GM18873 (cell line): ENCODE data around the gene PLSCR4.
"Not testable (repeated sequence)": the region's sequence is repeated elsewhere in the genome, so short reads cannot be mapped to it uniquely, and the experiment has no call there.

Experiments used
- ATAC-seq: cut with Tn5 transposase; IDR thresholded peaks from one replicate; pipeline ENCODE4 v1.9.1; 2021; ENCODE audit warnings: mild to moderate bottlenecking, moderate library complexity, moderate number of reproducible peaks; ENCODE audit not compliant: unreplicated experiment, low FRiP score

The PLSCR4 gene, protein sequence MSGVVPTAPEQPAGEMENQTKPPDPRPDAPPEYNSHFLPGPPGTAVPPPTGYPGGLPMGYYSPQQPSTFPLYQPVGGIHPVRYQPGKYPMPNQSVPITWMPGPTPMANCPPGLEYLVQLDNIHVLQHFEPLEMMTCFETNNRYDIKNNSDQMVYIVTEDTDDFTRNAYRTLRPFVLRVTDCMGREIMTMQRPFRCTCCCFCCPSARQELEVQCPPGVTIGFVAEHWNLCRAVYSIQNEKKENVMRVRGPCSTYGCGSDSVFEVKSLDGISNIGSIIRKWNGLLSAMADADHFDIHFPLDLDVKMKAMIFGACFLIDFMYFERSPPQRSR

DNA sequence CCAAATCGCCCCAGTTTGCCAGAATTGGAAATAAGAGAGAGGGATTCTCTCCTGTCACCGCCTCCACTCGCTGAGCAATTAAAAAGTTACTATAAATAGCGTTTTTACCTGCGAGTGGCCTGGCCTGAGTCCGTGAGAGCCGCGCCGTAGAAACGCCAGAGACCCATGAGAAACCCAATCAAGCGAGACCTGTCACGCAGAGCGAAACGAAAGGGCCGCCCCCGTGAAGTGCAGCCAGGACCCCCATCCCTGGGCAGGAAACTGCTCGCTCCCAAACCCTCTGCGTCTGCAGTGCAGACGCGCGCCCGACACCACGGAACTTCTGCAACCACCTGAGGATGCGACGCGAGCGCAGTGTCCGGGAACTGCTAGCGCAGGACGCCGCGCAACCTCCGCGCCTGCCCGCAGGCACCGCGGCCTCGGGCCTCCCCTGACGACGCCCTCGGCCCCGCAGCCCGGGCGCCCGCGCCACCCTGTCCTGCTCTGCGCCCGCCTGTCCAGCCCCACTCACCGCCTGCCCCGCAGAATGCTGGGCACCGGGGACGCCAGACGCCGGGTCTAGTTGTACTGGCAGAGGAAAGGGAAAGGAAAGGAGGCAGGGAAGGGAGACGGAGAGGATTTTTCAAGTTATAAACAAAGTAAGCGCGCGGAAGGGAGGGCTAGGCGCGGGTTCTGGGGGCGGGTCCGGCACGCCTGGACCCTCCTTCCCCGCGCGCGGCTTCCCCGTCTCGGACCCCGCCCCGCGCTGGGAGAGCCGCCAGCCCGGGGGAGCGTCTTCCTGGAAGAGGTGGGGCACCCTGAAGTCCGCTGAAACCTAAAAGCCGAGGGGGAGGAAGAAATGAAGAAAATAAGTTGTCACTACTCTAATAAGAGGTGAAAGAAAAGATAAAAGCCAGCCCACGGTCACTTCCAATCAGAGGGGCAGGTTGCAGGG, at the start of gene PLSCR4:
Gene PLSCR4 (minus strand): TSS at position 657 of the 934 bp plus-strand sequence. CDS start 29,034 bp downstream, outside the sequence.
- ATAC-seq: no peak

DNA sequence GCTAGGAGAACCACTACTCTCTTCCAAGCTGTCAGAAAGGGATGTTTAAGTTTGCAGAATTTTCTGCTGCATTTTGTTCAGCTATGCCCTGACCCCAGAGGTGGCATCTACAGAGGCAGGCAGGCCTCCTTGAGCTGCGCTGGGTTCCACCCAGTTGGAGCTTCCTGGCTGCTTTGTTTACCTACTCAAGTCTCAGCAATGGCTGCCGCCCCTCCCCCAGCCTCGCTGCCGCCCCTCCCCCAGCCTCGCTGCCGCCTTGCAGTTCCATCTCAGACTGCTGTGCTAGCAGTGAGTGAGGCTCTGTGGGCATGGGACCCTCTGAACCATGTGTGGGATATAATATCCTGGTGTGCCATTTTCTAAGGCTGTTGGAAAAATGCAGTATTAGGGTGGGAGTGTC, 42.5 kb upstream of the PLSCR4 start:
- not testable (repeated sequence) for ATAC-seq

DNA sequence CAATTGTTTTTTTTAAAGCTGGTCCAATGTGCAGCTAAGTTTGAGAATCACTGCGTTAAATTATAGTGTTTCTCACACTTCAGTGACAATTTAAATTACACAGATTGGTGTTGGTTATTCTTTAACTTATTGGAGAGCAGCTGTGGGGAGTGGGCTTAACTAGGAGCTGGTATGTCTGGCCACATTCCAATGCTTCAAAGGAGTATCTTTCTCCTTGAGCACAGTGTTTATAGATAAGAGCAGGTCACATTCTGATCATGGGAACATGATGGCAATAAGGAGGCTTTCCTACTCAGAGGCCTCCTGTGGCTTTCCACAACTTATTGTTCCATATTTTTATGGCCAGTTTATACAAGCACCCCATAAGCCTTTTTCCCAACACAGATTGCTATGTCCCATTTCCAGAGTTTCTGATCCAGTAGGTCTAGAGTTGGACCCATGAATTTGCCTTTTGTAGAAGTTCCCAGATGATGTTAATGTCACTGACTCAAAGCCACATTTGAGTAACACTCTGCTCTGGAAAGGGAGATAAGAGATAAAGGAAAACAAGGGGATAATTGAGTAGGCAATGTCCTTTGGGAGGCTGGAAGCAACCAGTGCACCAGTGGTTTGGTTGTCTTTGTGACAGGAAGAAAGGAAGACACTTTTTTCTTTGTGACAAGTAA, 33.0 kb upstream of the PLSCR4 start:
- ATAC-seq: no peak

DNA sequence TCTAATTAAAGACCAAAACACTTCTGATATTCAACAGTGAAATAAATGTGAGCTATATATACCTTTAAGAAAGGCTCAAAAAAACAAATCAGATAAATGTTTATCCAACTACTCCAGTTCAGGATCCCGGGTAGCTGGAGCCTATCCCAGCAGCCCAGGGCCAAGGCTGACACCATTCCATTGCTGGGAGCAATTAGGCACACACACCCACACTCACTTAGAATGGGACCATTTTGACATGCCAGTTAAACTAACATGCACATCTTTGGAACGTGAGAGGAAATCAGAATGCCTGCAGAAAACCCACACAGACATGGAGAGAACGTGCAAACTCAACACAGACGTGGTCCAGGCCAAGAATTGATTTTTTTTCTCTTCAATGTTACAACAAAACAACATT, 30.0 kb upstream of the PLSCR4 start:
- ATAC-seq: no peak

DNA sequence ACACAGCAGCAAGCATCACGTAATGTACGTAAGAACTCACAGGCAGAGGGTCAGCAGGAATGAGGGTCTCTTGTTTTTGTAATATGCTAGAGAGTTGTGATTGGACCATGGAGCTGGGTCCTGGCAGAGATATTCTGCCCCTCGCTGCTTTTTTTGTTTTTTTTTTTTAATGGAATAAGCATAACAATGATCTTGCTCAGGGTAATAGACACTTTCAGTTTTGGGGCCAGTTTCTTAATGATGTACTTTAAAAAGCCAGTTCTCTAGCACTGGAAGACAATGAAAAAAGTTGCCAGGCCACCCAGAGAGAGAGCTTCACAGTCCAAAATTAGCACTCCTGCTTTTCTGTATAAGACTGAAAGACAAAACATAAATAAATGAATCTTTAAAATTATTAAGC, 29.0 kb upstream of the PLSCR4 start:
- no peak for ATAC-seq

DNA sequence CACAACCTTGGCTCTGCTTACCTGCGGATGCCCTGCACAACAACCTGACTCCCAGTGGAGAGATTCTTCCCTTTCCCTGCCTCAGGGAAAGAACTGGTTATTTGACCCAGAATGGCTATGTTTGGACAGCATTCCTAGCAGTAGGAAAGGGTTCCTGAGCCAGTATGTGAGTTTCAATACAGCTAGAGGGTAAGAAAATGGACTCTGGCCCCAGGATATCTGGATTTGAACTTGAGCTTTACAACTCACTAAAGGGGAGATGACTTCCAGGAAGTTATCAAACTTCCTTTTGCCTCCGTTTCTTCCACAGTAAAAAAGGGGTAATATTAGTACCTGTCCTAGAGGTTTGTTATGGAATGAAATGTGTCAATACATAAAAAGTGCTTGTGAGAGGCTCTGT, 28.1 kb upstream of the PLSCR4 start:
- no peak for ATAC-seq

DNA sequence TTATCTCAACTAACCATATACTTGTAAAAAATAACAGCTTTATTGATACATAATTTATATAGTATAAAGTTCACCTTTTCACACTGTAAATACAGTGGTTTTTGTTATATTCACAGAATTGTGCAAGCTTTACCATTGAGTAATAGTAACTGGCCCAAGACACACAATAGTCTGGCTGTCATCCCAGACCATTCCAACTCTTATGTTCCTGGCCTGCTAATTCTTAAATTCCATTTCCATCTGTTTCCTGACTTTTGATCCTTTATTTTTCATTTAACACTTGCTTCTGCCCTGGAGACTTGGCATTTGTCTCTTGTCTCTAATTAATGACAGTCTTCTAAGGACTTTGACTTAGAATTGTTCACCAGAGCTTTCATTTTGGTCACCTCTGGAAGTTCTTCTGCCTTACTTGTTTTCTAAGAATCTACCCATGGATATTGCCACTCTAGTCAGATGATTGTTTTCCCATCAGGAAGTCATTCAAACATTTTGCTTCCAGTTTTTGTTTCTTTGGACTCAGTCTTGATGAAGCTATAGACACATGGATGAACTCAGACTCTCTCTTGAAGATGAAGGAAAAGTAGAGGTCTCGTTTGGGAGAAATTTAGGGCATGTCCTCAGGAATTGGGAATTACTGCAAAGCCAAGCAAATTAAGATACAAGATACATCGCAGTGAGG, 27.2 kb upstream of the PLSCR4 start:
- ATAC-seq: no peak

DNA sequence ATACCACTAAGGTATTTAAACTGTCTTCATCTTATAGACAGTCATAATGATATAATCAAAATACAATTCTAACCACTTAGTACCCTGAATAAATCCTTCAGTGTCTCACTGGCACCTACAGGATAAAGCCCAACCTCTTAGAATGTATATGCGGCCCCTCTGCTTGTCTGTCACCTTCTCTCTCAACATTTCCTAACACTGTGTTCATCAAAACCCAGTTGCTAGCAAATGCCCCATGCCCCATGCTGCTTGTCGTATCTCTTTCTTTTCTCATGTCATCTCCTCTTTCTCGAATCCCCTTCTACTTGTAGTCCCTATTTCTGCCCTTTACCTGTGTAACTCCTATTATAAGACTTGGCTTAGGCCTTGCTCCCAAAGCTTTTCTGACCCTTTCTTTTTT, 24.6 kb upstream of the PLSCR4 start:
- no peak for ATAC-seq

DNA sequence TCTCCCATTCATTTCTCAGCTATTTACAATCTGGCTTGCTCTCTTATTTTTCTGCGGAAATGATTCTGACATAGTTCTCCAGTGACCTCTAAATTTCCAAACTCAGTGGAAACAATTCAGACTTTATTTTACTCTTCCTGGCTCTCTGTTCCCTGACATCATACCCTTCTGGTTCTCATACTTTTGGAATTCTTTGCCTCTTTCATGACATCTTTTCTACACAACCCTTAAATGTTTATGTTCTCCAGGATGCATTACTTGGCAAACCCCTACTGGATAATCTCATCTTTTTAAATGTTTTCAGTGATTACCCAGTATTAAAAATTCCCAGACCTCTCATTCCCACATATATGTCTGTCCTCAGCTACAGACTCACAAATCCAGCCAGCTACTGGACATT, 23.9 kb upstream of the PLSCR4 start:
- no peak for ATAC-seq

DNA sequence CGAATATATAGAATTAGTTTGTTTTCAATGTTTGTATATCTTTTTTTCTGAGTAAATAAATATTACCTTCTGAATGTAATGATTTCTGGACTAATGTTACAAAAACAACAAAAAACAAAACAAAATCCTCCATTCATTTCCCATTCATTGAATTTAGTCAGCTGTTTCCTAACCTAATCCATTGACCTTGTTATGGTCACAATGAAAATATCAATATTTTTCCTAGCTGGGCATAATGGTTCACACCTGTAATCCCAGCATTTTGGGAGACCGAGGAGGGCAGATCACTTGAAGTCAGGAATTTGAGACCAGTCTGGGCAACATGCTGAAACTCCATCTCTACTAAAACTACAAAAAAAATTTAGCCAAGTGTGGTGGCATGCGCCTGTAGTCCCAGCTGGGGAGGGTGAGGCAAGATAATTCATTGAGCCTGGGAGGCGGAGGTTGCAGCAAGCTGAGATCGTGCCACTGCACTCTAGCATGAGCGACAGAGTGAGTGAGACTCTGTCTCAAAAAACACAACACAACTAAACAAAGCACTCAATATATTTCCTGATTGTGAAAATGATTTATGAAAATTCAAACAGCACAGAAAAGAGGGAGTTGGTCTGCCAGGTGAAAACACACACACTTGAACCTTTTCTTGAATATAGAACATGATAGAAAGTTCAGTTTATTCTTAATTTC, 23.0 kb upstream of the PLSCR4 start:
- ATAC-seq: no peak

DNA sequence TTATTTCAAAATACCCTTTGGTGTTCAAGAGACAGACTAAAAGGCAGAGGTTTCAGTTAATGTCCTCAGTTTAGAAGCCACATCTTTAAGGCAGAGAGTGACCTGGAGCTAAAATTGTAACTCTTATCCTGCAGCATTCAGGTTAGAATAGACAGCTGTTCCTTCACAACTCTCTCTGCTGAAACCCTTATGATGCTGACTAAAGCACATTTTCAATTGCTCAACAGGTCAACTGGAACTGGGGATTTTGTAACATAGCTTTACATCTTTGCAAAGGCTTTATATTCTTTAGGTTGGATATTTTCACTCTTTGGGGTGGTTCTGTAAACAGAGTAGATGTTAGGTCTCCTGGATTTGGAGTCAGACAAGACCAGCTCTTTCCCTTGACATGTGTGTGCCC, 20.3 kb upstream of the PLSCR4 start:
- ATAC-seq: no peak

DNA sequence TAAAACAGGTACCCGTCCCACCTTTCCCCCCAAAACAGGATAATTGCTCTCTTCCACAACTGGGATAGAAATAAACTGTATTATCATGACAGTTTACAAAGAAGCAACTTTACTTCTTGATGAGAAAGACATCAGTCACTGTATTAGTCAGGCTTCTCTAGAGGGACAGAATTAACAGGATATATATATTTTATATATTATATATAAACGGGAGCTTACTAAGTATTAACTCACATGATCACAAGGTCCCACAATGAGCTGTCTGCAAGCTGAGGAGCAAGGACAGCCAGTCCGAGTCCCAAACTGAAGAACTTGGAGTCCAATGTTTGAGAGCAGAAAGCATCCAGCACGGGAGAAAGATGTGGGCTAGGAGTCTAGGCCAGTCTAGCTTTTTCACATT, 18.4 kb upstream of the PLSCR4 start:
- ATAC-seq: no peak

DNA sequence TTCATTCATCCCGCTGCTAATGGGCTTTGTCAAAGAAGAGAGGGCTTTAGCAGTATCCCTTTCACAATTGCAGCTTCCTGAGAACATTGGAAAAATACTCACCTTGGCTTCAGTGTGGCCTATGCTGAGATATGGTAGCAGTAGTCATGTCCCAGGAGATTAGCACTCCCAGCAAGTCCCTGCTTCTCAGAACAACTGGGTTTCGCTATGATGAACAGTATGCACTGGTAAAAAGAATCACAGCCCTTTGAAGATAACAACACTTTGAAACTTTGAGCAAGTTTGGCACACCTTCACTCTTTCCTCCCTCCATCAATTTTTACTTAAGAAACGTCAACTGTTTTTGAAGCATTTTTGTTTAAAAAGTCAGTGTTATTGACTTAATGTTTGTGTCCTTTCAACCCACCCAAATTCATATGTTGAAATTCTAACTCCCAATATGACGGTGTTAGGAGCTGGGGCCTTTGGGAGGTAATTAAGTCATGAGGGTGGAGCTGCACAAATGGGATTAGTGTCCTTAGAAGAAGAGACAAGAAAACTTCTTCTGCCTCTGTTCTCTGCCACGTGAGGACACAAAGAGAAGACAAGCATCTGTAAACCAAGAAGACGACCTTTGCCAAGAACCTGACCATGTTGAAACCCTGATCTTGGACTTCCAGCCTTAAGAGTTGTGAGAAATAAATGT, 17.8 kb upstream of the PLSCR4 start:
- no peak for ATAC-seq

DNA sequence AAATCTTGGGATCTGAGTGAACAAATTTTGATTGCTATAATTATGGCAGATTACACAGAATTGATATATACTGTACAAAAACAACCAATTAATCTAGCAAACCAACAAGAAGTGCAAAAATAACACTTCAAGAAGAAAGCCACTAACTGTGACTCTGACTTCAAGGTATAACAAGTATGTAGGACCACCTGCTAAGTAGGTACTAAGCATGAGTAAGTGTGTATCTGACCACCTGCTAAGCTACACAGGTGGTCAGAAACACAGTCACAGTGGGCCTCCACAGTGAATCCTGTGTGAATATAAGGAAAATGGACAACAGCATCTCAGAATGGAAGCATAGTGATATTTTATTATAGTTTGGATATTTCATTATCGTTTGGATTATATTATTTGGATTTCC, 14.8 kb upstream of the PLSCR4 start:
- ATAC-seq: no peak

DNA sequence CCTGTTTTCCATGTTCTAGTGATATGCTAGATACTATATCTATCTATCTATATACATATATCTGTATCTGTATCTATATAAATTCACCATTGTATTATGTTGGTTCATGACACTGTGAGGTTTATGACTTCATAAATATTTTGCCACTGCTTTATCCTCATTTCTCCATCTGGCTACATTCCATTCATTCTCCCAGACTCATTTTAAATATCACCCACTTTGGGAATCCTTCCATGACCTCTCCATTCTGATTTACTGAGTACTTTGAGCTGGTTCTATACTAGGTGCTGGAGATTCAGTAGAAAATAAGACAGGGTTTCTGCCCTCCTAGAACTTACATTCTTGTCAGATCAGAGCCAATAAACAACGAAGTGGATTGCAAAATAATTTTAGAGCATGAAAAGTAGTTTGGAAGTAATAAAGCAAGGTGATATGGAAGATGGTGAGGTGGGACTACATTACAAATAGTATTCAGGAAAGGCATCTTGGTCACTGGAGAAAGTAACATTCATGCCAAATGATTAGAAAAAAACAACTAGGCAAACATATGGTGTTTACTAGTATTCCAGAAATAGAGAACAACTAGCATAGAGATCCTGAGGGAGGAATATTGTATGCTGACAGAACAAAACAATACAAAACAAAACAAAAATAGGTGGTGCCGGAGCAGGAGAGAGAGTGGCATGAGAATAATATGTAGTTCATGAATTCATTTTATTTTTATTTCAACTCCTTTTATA, 11.6 kb upstream of the PLSCR4 start:
- ATAC-seq: no peak

DNA sequence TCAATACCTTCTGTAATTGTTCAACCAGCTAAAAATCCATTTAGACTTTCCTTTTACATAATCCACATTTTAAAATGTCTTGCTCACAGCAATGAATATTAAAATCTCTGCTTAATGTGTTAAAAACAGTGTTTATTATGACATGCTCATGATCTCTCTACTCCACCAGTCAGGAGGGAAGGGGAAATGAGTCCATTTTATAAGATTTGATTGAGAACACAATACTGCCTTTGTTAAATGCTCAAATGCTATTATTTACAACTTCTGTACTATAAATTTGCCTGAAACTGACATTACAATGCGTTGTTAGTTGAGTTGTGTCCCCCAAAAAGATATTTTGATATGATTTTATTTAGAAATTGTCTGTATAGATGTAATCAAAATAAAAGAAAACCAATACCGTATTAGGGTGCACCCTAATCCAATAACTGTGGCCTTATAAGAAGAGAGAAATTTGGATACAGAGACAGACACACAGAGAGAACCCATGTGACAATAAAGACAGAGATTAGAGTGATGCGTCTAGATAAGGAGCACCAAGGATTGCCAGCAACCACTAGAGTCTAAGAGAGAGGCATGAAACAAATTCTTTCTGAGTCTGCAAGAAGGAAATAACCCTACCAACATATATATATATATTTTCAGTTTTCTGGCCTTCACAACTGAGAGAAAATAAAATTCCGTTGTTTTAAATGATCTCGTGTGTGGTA, 9.1 kb upstream of the PLSCR4 start:
- no peak for ATAC-seq

DNA sequence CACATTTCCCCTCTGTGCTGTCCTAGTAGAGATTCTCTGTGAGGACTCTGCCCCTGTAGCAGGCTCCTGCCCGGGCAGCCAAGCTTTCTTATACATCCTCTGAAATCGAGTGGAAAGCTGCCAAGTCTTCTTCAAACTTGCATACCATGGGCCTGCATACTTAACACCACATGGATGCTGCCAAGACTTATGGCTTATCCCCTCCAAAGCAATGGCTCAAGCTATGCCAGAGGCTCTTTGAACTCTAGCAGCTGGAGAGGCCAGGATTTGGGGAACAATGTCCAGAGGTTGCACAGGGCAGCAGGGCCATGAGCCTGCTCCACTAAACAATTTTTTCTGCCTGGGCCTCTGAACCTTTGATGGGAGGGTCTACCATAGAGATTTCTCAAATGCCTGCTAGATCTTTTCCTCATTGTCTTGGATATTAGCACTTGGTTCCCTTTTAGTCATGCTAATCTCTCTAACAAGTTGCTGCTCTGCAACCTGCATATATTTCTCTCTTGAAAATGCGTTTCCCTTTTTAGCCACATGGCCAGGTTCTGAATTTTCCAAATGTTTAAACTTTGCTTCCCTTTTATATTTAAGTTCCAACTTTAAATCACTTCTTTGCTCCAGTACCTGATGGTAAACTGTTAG, 6.1 kb upstream of the PLSCR4 start:
- ATAC-seq: no peak

DNA sequence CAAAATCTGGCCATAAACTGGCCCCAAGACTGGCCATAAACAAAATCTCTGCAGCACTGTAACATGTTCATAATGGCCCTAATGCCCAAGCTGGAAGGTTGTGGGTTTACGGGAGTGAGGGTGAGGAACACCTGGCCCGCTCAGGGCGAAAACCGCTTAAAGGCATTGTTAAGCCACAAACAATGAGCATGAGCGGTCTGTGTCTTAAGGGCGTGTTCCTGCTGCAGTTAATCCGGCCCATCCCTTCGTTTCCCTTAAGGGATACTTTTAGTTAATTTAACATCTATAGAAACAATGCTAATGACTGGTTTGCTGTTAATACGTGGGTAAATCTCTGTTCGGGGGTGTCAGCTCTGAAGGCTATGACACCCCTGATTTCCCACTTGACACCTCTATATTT, 1.5 kb upstream of the PLSCR4 start:
- ATAC-seq: not testable (repeated sequence)
